Astrocyte (in vitro differentiated cells and primary cell): Measurements from ENCODE around the gene NRSN2. TPM values are rescaled to one million over a fixed set of nuclear protein-coding genes. Genes with fewer than 3 reads are reported as not detected.
A peak's percentile ranks its signal among the peaks of the same experiment; 100 is the strongest.

Experiments used
- DNase-seq: peaks from one replicate; pipeline ENCODE4 v3.0.0-alpha.2; 2010; ENCODE audit warnings: low read depth
- FAIRE-seq: peaks from 2 replicates; lab custom pipeline; 2011; peaks lifted over from hg19 to GRCh38; lab: Jason Lieb, UNC
- H2AFZ ChIP-seq: 2 replicates; pipeline ENCODE4 v1.6.0; 2012; ENCODE audit warnings: low read depth, low read length, inconsistent platforms
- H3K27ac ChIP-seq: 2 replicates; pipeline ENCODE4 v1.5.1; 2011; ENCODE audit warnings: low read depth, low read length, inconsistent platforms
- H3K27me3 ChIP-seq: 2 replicates; pipeline ENCODE4 v1.6.0; 2011; ENCODE audit warnings: low read length, inconsistent platforms; ENCODE audit not compliant: insufficient read depth
- H3K36me3 ChIP-seq: 2 replicates; pipeline ENCODE4 v1.5.1; 2011; ENCODE audit warnings: low read length, inconsistent platforms; ENCODE audit not compliant: insufficient read depth
- H3K4me1 ChIP-seq: 2 replicates; pipeline ENCODE4 v1.5.1; 2011; ENCODE audit warnings: low read length, inconsistent platforms; ENCODE audit not compliant: insufficient read depth
- H3K4me2 ChIP-seq: 2 replicates; pipeline ENCODE4 v1.6.0; 2012; ENCODE audit warnings: low read length, inconsistent platforms
- H3K4me3 ChIP-seq: 2 replicates; pipeline ENCODE4 v1.5.1; 2011; ENCODE audit warnings: low read depth, mild to moderate bottlenecking, low read length, inconsistent platforms; ENCODE audit not compliant: insufficient read depth
- H3K79me2 ChIP-seq: 2 replicates; pipeline ENCODE4 v1.6.0; 2012; ENCODE audit warnings: mild to moderate bottlenecking, low read length, inconsistent platforms; ENCODE audit not compliant: insufficient read depth
- H3K9ac ChIP-seq: 2 replicates; pipeline ENCODE4 v1.6.0; 2012; ENCODE audit warnings: mild to moderate bottlenecking, low read length, inconsistent platforms
- H3K9me3 ChIP-seq: 2 replicates; pipeline ENCODE4 v1.5.1; 2012; ENCODE audit warnings: low read depth, mild to moderate bottlenecking, low read length, inconsistent platforms; ENCODE audit not compliant: insufficient read depth
- H4K20me1 ChIP-seq: 2 replicates; pipeline ENCODE4 v1.6.0; 2012; ENCODE audit warnings: low read length, inconsistent platforms; ENCODE audit not compliant: insufficient read depth
- H3K27ac Mint-ChIP-seq: one replicate; pipeline ENCODE4 v1.8.0; 2021; ENCODE audit warnings: mild to moderate bottlenecking, mixed read lengths; ENCODE audit not compliant: unreplicated experiment
- H3K27me3 Mint-ChIP-seq: one replicate; pipeline ENCODE4 v1.8.0; 2021; ENCODE audit warnings: low read depth, mixed read lengths; ENCODE audit not compliant: unreplicated experiment
- H3K36me3 Mint-ChIP-seq: one replicate; pipeline ENCODE4 v1.8.0; 2021; ENCODE audit warnings: low read depth, mixed read lengths; ENCODE audit not compliant: unreplicated experiment
- H3K4me1 Mint-ChIP-seq: one replicate; pipeline ENCODE4 v1.8.0; 2021; ENCODE audit warnings: low read depth, mixed read lengths; ENCODE audit not compliant: unreplicated experiment
- H3K4me3 Mint-ChIP-seq: one replicate; pipeline ENCODE4 v1.8.0; 2021; ENCODE audit warnings: mild to moderate bottlenecking, moderate library complexity, mixed read lengths; ENCODE audit not compliant: unreplicated experiment
- H3K9me3 Mint-ChIP-seq: one replicate; pipeline ENCODE4 v1.8.0; 2021; ENCODE audit warnings: mild to moderate bottlenecking, mixed read lengths; ENCODE audit not compliant: unreplicated experiment
- EZH2 ChIP-seq: IDR thresholded peaks from 2 replicates; pipeline ENCODE4 v1.6.1; 2012; ENCODE audit warnings: mild to moderate bottlenecking, low read length, inconsistent platforms; ENCODE audit not compliant: insufficient read depth
- total RNA-seq: library from RNA; stranded (reverse); gene quantifications from 2 replicates; pipeline ENCODE4 v1.2.1, GENCODE V29; 2021
- TF ChIP-seq, protein P1 (sequence below): IDR thresholded peaks from 2 replicates; pipeline ENCODE4 v1.5.1; 2011; ENCODE audit warnings: low read depth, mild to moderate bottlenecking, inconsistent platforms, low read length, moderate library complexity; ENCODE audit not compliant: insufficient read depth

NRSN2 gene
- total RNA-seq, 1 donor from 2014 or later: 57.8 TPM

DNA sequence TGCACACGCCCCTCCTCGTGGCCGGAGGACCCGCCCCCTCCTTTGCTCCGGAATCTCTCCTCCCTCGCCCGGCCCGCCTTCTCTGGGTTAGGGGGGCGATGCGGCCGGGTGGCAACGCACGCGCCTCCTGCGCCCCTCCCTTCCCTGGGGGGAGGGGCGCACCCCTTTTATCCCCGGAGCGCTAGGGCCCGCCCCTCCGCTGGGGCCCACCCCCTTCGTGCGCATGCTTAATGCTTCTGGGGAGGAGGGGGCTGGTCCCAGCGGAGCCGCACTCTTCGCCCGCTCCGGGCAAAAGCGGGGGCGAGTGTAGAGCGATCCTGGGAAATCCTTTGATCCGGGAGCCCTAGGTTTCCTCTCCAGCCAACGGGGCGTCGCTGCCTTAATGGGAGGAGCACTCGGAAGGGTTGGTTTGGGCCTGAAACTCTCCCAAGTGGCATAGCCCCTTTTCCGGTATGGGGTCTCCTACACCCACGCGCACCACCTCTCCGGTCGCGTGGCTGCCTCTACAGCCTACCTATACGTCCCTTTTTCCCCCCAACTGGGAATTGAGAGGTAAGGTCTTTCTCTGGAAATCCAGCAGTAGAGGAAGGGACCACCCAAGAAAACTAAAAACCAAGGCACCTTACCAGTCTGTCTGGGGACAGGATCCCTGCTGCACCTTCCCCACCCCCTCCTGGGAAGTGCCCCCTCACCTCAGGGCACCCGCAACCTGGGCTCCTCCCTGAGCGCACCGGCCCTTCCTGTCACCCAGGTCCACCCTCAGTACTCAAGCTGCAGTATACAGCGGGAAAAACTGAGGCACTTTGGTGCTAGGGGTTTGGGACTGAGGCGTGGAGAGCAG is 19.5 kb upstream of the NRSN2 start:
- no peaks in the 10 kb centered on the region for H3K27me3 ChIP-seq
- Mint-ChIP-seq H3K27ac (peak overlapping the region; percentile 41), H3K4me1 (peaks cover 27% of the 10 kb centered on the region), H3K9me3 (no peaks in the 10 kb centered on the region), H3K27me3 (peaks cover under 1% of the 10 kb centered on the region), H3K36me3 (peaks cover 6% of the 10 kb centered on the region), H3K4me3 (peak overlapping the region; percentile 83)
- TF ChIP-seq EZH2: no peak
- TF ChIP-seq, protein P1, sequence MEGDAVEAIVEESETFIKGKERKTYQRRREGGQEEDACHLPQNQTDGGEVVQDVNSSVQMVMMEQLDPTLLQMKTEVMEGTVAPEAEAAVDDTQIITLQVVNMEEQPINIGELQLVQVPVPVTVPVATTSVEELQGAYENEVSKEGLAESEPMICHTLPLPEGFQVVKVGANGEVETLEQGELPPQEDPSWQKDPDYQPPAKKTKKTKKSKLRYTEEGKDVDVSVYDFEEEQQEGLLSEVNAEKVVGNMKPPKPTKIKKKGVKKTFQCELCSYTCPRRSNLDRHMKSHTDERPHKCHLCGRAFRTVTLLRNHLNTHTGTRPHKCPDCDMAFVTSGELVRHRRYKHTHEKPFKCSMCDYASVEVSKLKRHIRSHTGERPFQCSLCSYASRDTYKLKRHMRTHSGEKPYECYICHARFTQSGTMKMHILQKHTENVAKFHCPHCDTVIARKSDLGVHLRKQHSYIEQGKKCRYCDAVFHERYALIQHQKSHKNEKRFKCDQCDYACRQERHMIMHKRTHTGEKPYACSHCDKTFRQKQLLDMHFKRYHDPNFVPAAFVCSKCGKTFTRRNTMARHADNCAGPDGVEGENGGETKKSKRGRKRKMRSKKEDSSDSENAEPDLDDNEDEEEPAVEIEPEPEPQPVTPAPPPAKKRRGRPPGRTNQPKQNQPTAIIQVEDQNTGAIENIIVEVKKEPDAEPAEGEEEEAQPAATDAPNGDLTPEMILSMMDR: no peak
- no peak for FAIRE-seq
- peak overlapping the region; percentile 72 for H3K4me3 ChIP-seq
- H3K27ac ChIP-seq: peak overlapping the region; percentile 48
- peak overlapping the region; percentile 86 for H3K9ac ChIP-seq
- peaks cover 45% of the 10 kb centered on the region for H3K4me1 ChIP-seq
- peaks cover 25% of the 10 kb centered on the region for H3K79me2 ChIP-seq
- peaks cover 44% of the 10 kb centered on the region for H4K20me1 ChIP-seq
- peak overlapping the region; percentile 99 for H3K4me2 ChIP-seq
- H3K36me3 ChIP-seq: no peaks in the 10 kb centered on the region
- H2AFZ ChIP-seq: no peak overlapping the region
- no peaks in the 10 kb centered on the region for H3K9me3 ChIP-seq
- DNase-seq: peak; percentile 84

DNA sequence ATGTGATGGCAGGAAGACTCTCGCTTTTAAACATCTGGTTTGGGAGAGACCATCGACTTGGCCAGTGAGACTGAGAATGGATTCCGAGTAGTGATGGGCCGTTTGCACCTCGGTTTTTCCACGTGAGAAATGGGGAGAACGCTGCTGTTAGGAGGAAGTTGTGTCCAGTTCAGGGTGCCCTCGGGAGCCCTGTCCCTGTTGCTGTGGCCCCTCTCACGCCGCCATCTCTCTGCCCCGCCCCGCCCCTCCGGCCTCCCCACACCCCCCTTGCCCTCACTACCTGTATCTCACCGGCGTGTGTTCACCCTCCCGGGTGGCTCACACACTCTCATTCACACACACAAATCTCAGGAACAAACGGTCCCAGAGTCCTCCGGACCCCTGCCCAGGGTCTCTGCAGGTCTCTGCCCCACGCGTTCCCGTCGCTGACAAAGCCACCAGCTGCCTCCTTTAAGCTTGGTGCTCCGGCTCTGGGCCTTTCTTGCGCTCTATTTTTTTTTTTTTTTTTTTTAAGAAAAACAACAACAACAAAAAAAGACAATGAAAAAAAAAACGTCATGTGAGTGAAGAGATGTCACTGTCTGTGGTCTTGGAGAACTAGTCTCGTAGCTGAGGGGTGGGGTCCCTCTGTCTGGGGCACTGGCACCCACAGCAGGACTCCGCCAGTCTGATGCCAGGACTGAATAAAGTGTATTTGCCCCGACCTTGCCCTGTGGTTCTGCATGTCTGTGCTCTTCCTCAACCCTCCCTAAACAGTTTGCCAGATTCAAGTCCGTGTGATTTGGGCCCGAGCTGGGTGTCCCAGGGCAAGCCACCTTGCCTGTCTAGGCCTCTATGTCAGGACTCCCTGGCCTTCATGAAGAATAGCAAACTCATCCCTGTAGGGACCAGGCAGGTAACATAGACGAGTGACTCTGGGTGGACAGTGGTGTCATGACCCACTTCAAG is 18.6 kb upstream of the NRSN2 start:
- peak overlapping the region; percentile 16 for H3K27ac Mint-ChIP-seq
- Histone ChIP-seq H3K27me3 (no peaks in the 10 kb centered on the region), H2AFZ (no peak overlapping the region), H3K79me2 (peaks cover 25% of the 10 kb centered on the region), H4K20me1 (peaks cover 45% of the 10 kb centered on the region), H3K27ac (peak overlapping the region; percentile 57), H3K36me3 (no peaks in the 10 kb centered on the region), H3K9ac (peak overlapping the region; percentile 86), H3K4me2 (peak overlapping the region; percentile 99), H3K9me3 (no peaks in the 10 kb centered on the region), H3K4me3 (peak overlapping the region; percentile 72), H3K4me1 (peaks cover 45% of the 10 kb centered on the region)
- H3K4me1 Mint-ChIP-seq: peaks cover 27% of the 10 kb centered on the region
- DNase-seq (no peak), FAIRE-seq (no peak)
- H3K9me3 Mint-ChIP-seq: no peaks in the 10 kb centered on the region
- peaks cover 6% of the 10 kb centered on the region for H3K36me3 Mint-ChIP-seq
- H3K27me3 Mint-ChIP-seq: no peaks in the 10 kb centered on the region
- peak overlapping the region; percentile 83 for H3K4me3 Mint-ChIP-seq
- TF ChIP-seq, protein P1: no peak
- TF ChIP-seq EZH2: no peak
